H9 (cell line): ENCODE data around the gene GBE1. TPM values are rescaled to one million over a fixed set of nuclear protein-coding genes. Genes with fewer than 3 reads are reported as not detected.

Experiments
- DNase-seq: peaks from one replicate; pipeline ENCODE4 v3.0.0-alpha.2; 2017
- H2AFZ ChIP-seq: one replicate; pipeline ENCODE4 v1.6.1; 2013; ENCODE audit warnings: mild to moderate bottlenecking, low read length, control low read depth, moderate library complexity
- H2AK5ac ChIP-seq: 2 replicates; pipeline ENCODE4 v1.6.1; 2013; ENCODE audit warnings: low read length, control low read depth, mixed read lengths; ENCODE audit not compliant: insufficient read length
- H2BK120ac ChIP-seq: one replicate; pipeline ENCODE4 v1.6.1; 2013; ENCODE audit warnings: low read depth, mild to moderate bottlenecking, low read length, control low read depth, inconsistent platforms; ENCODE audit not compliant: poor library complexity, severe bottlenecking
- H2BK12ac ChIP-seq: 2 replicates; pipeline ENCODE4 v1.6.1; 2013; ENCODE audit warnings: low read length, control low read depth, mixed read lengths, low read depth; ENCODE audit not compliant: insufficient read length
- H2BK15ac ChIP-seq: 2 replicates; pipeline ENCODE4 v1.6.1; 2013; ENCODE audit warnings: low read depth, low read length, control low read depth
- H2BK20ac ChIP-seq: one replicate; pipeline ENCODE4 v1.6.1; 2013; ENCODE audit warnings: low read depth, mild to moderate bottlenecking, low read length, control low read depth, inconsistent platforms; ENCODE audit not compliant: poor library complexity, severe bottlenecking
- H2BK5ac ChIP-seq: 2 replicates; pipeline ENCODE4 v1.6.1; 2013; ENCODE audit warnings: low read length, control low read depth, mixed read lengths; ENCODE audit not compliant: insufficient read length
- H3K14ac ChIP-seq: 2 replicates; pipeline ENCODE4 v1.6.1; 2013; ENCODE audit warnings: low read length, control low read depth; ENCODE audit not compliant: insufficient read depth
- H3K18ac ChIP-seq: 2 replicates; pipeline ENCODE4 v1.6.1; 2013; ENCODE audit warnings: low read depth, mild to moderate bottlenecking, mixed read lengths, low read length, control low read depth; ENCODE audit not compliant: insufficient read length
- H3K23ac ChIP-seq: 2 replicates; pipeline ENCODE4 v1.6.1; 2013; ENCODE audit warnings: low read length, control low read depth, mixed read lengths, low read depth; ENCODE audit not compliant: insufficient read length
- H3K23me2 ChIP-seq: 2 replicates; pipeline ENCODE4 v1.6.1; 2013; ENCODE audit warnings: low read depth, mild to moderate bottlenecking, mixed read lengths, low read length, control low read depth; ENCODE audit not compliant: insufficient read length, poor library complexity, severe bottlenecking
- H3K27ac ChIP-seq: 2 replicates; pipeline ENCODE4 v1.5.1; 2013; ENCODE audit warnings: low read length, control low read depth, mixed read lengths, low read depth; ENCODE audit not compliant: insufficient read length
- H3K27me3 ChIP-seq: 2 replicates; pipeline ENCODE4 v1.6.1; 2013; ENCODE audit warnings: low read length, control low read depth, inconsistent platforms; ENCODE audit not compliant: insufficient read depth
- H3K4ac ChIP-seq: 2 replicates; pipeline ENCODE4 v1.6.1; 2013; ENCODE audit warnings: low read depth, mild to moderate bottlenecking, control low read depth, inconsistent platforms, low read length, moderate library complexity
- H3K4me1 ChIP-seq: 2 replicates; pipeline ENCODE4 v1.6.1; 2013; ENCODE audit warnings: low read length, control low read depth, inconsistent platforms; ENCODE audit not compliant: insufficient read depth
- H3K4me2 ChIP-seq: 2 replicates; pipeline ENCODE4 v1.6.1; 2013; ENCODE audit warnings: low read length, control low read depth, mixed read lengths; ENCODE audit not compliant: insufficient read length, insufficient read depth
- H3K56ac ChIP-seq: 2 replicates; pipeline ENCODE4 v1.6.1; 2013; ENCODE audit warnings: low read depth, mild to moderate bottlenecking, mixed read lengths, low read length, control low read depth; ENCODE audit not compliant: insufficient read length
- H3K79me1 ChIP-seq: 2 replicates; pipeline ENCODE4 v1.6.1; 2013; ENCODE audit warnings: low read depth, mild to moderate bottlenecking, moderate library complexity, low read length, control low read depth, inconsistent platforms; ENCODE audit not compliant: insufficient read depth, poor library complexity, severe bottlenecking
- H3K79me2 ChIP-seq: 2 replicates; pipeline ENCODE4 v1.6.1; 2013; ENCODE audit warnings: low read length, control low read depth, inconsistent platforms; ENCODE audit not compliant: insufficient read depth
- H3K9ac ChIP-seq: 2 replicates; pipeline ENCODE4 v1.6.1; 2013; ENCODE audit warnings: low read length, control low read depth, mixed read lengths; ENCODE audit not compliant: insufficient read length; ENCODE audit errors: extremely low read depth
- H3K9me3 ChIP-seq: one replicate; pipeline ENCODE4 v1.6.1; 2013; ENCODE audit warnings: low read depth, low read length, inconsistent platforms; ENCODE audit not compliant: control insufficient read depth
- H3T11ph ChIP-seq: one replicate; pipeline ENCODE4 v1.6.1; 2013; ENCODE audit warnings: mild to moderate bottlenecking, low read length, control low read depth, inconsistent platforms
- H4K20me1 ChIP-seq: one replicate; pipeline ENCODE4 v1.6.1; 2013; ENCODE audit not compliant: control insufficient read depth, insufficient read length, insufficient read depth
- H4K5ac ChIP-seq: 2 replicates; pipeline ENCODE4 v1.6.1; 2013; ENCODE audit warnings: low read depth, mild to moderate bottlenecking, mixed read lengths, low read length, control low read depth; ENCODE audit not compliant: insufficient read length
- H4K8ac ChIP-seq: replicated peaks from 2 replicates; pipeline ENCODE4 v1.6.1; 2013; ENCODE audit warnings: low read length, control low read depth, mixed read lengths, low read depth; ENCODE audit not compliant: insufficient read length
- H4K91ac ChIP-seq: 2 replicates; pipeline ENCODE4 v1.6.1; 2013; ENCODE audit warnings: low read depth, mild to moderate bottlenecking, moderate library complexity, mixed read lengths, low read length, control low read depth; ENCODE audit not compliant: insufficient read length
- H3K27ac Mint-ChIP-seq, 3 experiments: 2 replicates in 2 of 3; 3 replicates in 1 of 3; pipeline ENCODE4 v1.8.0; 2020 to 2021; ENCODE audit warnings: mixed read lengths in 3 of 3, mild to moderate bottlenecking in 1 of 3, moderate library complexity in 1 of 3
- H3K27me3 Mint-ChIP-seq: 2 replicates; pipeline ENCODE4 v1.8.0; 2021; ENCODE audit warnings: low read depth, mild to moderate bottlenecking, moderate library complexity, mixed read lengths
- H3K36me3 Mint-ChIP-seq, 3 experiments: 2 replicates in 2 of 3; 3 replicates in 1 of 3; pipeline ENCODE4 v1.8.0; 2020 to 2021; ENCODE audit warnings: low read depth in 3 of 3, mixed read lengths in 3 of 3; ENCODE audit not compliant: insufficient read depth in 1 of 3
- H3K4me1 Mint-ChIP-seq, 2 experiments: 2 replicates each; pipeline ENCODE4 v1.8.0; 2020; ENCODE audit warnings: mixed read lengths in 2 of 2
- H3K4me3 Mint-ChIP-seq, 2 experiments: 2 replicates in 1 of 2; 3 replicates in 1 of 2; pipeline ENCODE4 v1.8.0; 2020 to 2021; ENCODE audit warnings: mild to moderate bottlenecking in 2 of 2, mixed read lengths in 2 of 2, moderate library complexity in 1 of 2
- H3K9me3 Mint-ChIP-seq, 2 experiments: 2 replicates in 1 of 2; 3 replicates in 1 of 2; pipeline ENCODE4 v1.8.0; 2020; ENCODE audit warnings: mild to moderate bottlenecking in 2 of 2, mixed read lengths in 2 of 2, moderate library complexity in 1 of 2
- WGBS: extraction: QIAGEN DNeasy Blood & Tissue Kit; methylation state at CpG from one replicate; pipeline ENCODE4 v1.1.7; 2013; ENCODE audit warnings: missing lambda C conversion rate, low lambda C conversion rate, mixed read lengths; ENCODE audit not compliant: insufficient read length; ENCODE audit errors: extremely low coverage; 5-methylcytosine and 5-hydroxymethylcytosine counted together
- total RNA-seq: library from RNA; stranded (reverse); gene quantifications from 2 replicates; pipeline ENCODE4 v1.2.1, GENCODE V29; 2021
- TF ChIP-seq, protein P1 (sequence below): fragments of 200-600 bp; sonication (generic); conservative IDR thresholded peaks from 3 replicates; pipeline ENCODE4 v1.8.0; 2021; ENCODE audit warnings: antibody characterized with exemption, mild to moderate bottlenecking

GBE1 gene
- total RNA-seq, 1 experiment from 2014 or later: 13.8 TPM

DNA sequence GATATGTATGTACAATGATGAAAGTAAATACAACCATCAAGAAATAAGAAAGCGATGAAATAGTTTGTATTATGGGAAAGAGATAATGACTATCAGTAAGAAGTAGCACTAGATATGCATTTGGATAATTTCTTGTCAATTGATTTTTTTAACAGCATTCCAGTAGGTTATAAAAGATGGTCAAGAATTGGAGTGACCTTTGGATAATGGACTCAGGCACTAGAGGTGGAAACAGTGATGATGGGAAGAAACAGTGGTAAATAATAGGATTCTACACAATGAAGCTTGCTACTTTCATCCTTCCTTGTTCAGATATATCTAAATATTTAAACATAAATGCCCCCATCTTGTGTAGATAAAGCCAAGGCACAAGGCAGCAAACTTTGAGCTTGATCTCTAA, 101.4 kb downstream of the GBE1 start:
- Mint-ChIP-seq H3K4me3 (no peak overlapping the region), H3K9me3 (no peaks in the 10 kb centered on the region), H3K27me3 (no peaks in the 10 kb centered on the region), H3K27ac (no peak overlapping the region), H3K4me1 (no peaks in the 10 kb centered on the region), H3K36me3 (no peaks in the 10 kb centered on the region)
- Histone ChIP-seq H3T11ph (no peak overlapping the region), H3K9me3 (no peaks in the 10 kb centered on the region), H3K18ac (no peak overlapping the region), H3K4me2 (no peak overlapping the region), H4K8ac (no peak overlapping the region), H2BK20ac (no peak overlapping the region), H3K23me2 (no peaks in the 10 kb centered on the region), H2BK5ac (no peak overlapping the region), H3K27me3 (no peaks in the 10 kb centered on the region), H3K4me1 (no peaks in the 10 kb centered on the region), H3K14ac (no peak overlapping the region), H4K5ac (no peak overlapping the region), H3K79me1 (no peaks in the 10 kb centered on the region), H3K79me2 (no peaks in the 10 kb centered on the region), H3K56ac (no peak overlapping the region), H2AK5ac (no peak overlapping the region), H2AFZ (no peak overlapping the region), H2BK15ac (no peak overlapping the region), H4K20me1 (no peaks in the 10 kb centered on the region), H3K27ac (no peak overlapping the region), H3K23ac (no peak overlapping the region), H4K91ac (no peak overlapping the region), H3K4ac (no peak overlapping the region), H2BK12ac (no peak overlapping the region), H2BK120ac (no peak overlapping the region), H3K9ac (no peak overlapping the region)
- DNase-seq: no peak
- 100% methylated on average over 1 of the region's 1 CpG for WGBS
- TF ChIP-seq, protein P1, sequence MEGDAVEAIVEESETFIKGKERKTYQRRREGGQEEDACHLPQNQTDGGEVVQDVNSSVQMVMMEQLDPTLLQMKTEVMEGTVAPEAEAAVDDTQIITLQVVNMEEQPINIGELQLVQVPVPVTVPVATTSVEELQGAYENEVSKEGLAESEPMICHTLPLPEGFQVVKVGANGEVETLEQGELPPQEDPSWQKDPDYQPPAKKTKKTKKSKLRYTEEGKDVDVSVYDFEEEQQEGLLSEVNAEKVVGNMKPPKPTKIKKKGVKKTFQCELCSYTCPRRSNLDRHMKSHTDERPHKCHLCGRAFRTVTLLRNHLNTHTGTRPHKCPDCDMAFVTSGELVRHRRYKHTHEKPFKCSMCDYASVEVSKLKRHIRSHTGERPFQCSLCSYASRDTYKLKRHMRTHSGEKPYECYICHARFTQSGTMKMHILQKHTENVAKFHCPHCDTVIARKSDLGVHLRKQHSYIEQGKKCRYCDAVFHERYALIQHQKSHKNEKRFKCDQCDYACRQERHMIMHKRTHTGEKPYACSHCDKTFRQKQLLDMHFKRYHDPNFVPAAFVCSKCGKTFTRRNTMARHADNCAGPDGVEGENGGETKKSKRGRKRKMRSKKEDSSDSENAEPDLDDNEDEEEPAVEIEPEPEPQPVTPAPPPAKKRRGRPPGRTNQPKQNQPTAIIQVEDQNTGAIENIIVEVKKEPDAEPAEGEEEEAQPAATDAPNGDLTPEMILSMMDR: no peak
